A172 (cell line): ENCODE measurements around the gene TSPAN3. TPM values are rescaled to one million over a fixed set of nuclear protein-coding genes. Genes with fewer than 3 reads are reported as not detected.
A peak's percentile ranks its signal among the peaks of the same experiment; 100 is the strongest.

Experiments
- DNase-seq: peaks from one replicate; pipeline ENCODE4 v3.0.0-alpha.2; 2015; ENCODE audit warnings: low spot score
- total RNA-seq: library from RNA; depleted of rRNA; stranded (reverse); fragments of >200 nt; shearing (Covaris generic); gene quantifications from 2 replicates; pipeline ENCODE4 v1.2.3, GENCODE V29; 2014

TSPAN3 gene
- total RNA-seq, 1 experiment from 2014 or later = 439 TPM

GRCh38 chr15:77084436-77084835 is 13.5 kb upstream of the TSPAN3 start:
- no peak for DNase-seq

- no peak for DNase-seq
Measured at GRCh38 chr15:77083381-77084160, 12.7 kb upstream of the TSPAN3 start.

GRCh38 chr15:77081971-77082370 is 11.1 kb upstream of the TSPAN3 start:
- no peak for DNase-seq

- DNase-seq = no peak
Measured at GRCh38 chr15:77076323-77076915, 5.5 kb upstream of the TSPAN3 start.

GRCh38 chr15:77075528-77075927 is 4.6 kb upstream of the TSPAN3 start:
- peak; percentile 82 for DNase-seq

- DNase-seq = no peak
Measured at GRCh38 chr15:77074350-77074749, 3.4 kb upstream of the TSPAN3 start.

GRCh38 chr15:77071305-77072223 is 655 bp upstream of the TSPAN3 start:
- no peak for DNase-seq

- DNase-seq = no peak
Measured at GRCh38 chr15:77070180-77070494, 772 bp downstream of the TSPAN3 start.

GRCh38 chr15:77069521-77070121 is 1.3 kb downstream of the TSPAN3 start:
- no peak for DNase-seq

GRCh38 chr15:77068633-77069032 is 2.3 kb downstream of the TSPAN3 start:
- DNase-seq = no peak

- DNase-seq = no peak
Measured at GRCh38 chr15:77067691-77068367, 3.1 kb downstream of the TSPAN3 start.

GRCh38 chr15:77066971-77067690 is 3.8 kb downstream of the TSPAN3 start:
- DNase-seq = peak; percentile 11

GRCh38 chr15:77064539-77065308 is 6.2 kb downstream of the TSPAN3 start:
- peak; percentile 72 for DNase-seq

- no peak for DNase-seq
Measured at GRCh38 chr15:77064063-77064462, 6.8 kb downstream of the TSPAN3 start.

- no peak for DNase-seq
Measured at GRCh38 chr15:77063249-77063648, 7.7 kb downstream of the TSPAN3 start.

GRCh38 chr15:77060546-77060945 is 10.4 kb downstream of the TSPAN3 start:
- no peak for DNase-seq

GRCh38 chr15:77059786-77060361 is 11.0 kb downstream of the TSPAN3 start:
- no peak for DNase-seq

- no peak for DNase-seq
Measured at GRCh38 chr15:77058468-77058867, 12.4 kb downstream of the TSPAN3 start.

GRCh38 chr15:77057685-77058084 is 13.2 kb downstream of the TSPAN3 start:
- no peak for DNase-seq

GRCh38 chr15:77057072-77057471 is 13.8 kb downstream of the TSPAN3 start:
- no peak for DNase-seq
